ENCODE measurements around the gene DDHD1. TPM values are rescaled to one million over a fixed set of nuclear protein-coding genes. Genes with fewer than 3 reads are reported as not detected.
"Not testable (repeated sequence)": the region's sequence is repeated elsewhere in the genome, so short reads cannot be mapped to it uniquely, and the experiment has no call there.

Gene DDHD1
- polyA plus RNA-seq, 1 of the 3 experiments (the other 2 are of a cell fraction), result 1.9 TPM

DNA sequence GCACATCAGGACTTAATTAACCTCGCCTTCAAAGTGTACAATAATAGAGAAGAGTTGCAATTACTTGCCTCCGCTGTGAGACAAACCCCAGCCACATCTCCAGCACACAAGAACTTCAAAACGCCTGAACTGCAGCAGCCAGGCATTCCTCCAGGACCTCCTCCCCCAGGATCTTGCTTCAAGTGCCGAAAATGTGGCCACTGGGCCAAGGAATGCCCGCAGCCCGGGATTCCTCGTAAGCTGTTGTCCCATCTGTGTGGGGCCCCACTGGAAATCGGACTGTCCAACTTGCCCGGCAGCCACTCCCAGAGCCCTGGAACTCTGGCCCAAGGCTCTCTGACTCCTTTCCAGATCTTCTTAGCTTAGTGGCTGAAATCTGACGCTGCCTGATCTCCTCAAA lies 22.6 kb downstream of the DDHD1 start:
- CTCF ChIA-PET; H3F3A ChIP-seq (replicated peaks; ENCODE audit: insufficient read depth); H2AFZ ChIP-seq (ENCODE audit: low read depth); H3K9me3 ChIP-seq; H3K27ac ChIP-seq (ENCODE audit: low read depth in 2 of 2, low read length in 1 of 2); H3K27me3 ChIP-seq (ENCODE audit: insufficient read depth); H4K20me1 ChIP-seq (ENCODE audit: insufficient read depth); H3K4me3 ChIP-seq (ENCODE audit: low read depth in 2 of 2, low read length in 1 of 2); H3K36me3 ChIP-seq (replicated peaks in 1 of 2; ENCODE audit: control insufficient read depth in 1 of 2, insufficient read depth in 2 of 2, low read length in 1 of 2); H3K9me2 ChIP-seq; DNase-seq; H3K4me1 ChIP-seq (ENCODE audit: control insufficient read depth in 1 of 2, insufficient read depth in 2 of 2, low read depth in 1 of 2, low read length in 1 of 2); H3K79me2 ChIP-seq (ENCODE audit: insufficient read depth); H3K9ac ChIP-seq; H3K4me2 ChIP-seq; POLR2A ChIA-PET: not testable (repeated sequence)
- WGBS (ENCODE audit: low lambda C conversion rate), result 91% methylated on average over 8 of the region's 10 CpGs

DNA sequence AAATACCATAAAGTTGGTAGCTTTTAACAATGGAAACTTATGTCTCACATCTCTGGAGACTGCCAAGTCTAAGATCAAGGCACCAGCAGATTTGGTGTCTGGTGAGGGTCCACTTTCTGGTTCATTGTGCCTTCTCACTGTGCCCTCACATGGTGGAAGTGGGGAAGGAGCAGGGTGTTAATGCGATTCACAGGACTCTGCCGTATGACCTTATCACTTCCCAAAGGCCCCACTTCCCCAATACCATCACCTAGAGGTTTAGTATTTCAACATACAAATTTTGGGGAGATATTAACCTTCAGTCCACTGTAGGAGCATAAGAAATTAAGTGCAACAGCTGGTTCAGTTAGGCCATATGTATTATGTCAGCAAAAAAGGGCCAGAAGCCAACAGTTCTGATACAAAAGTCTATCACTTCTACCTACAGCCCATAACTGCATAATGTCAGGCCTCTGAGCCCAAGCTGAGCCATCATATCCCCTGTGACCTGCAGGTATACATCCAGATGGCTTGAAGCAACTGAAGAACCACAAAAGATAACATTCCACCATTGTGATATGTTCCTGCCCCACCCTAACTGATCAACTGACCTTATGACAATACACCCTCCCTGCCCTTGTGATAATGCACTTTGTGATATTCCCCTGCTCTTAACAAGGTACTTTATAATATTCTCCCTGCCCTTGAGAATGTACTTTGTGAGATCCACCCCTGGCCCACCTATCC lies 24.7 kb downstream of the DDHD1 start:
- POLR2A ChIA-PET, result no interaction called here
- WGBS (ENCODE audit: low lambda C conversion rate), result 92% methylated on average over 2 of the region's 2 CpGs
- no peak overlapping the region for H3K27ac ChIP-seq (ENCODE audit: low read depth in 2 of 2, low read length in 1 of 2)

More for the DNA sequence above, 24.7 kb downstream of the DDHD1 start:
- peaks cover 2% of the 10 kb centered on the region for H3F3A ChIP-seq (replicated peaks; ENCODE audit: insufficient read depth)
- H3K36me3 ChIP-seq (replicated peaks in 1 of 2; ENCODE audit: control insufficient read depth in 1 of 2, insufficient read depth in 2 of 2, low read length in 1 of 2), result no peaks in the 10 kb centered on the region
- H3K4me1 ChIP-seq (ENCODE audit: control insufficient read depth in 1 of 2, insufficient read depth in 2 of 2, low read depth in 1 of 2, low read length in 1 of 2), result no peaks in the 10 kb centered on the region
- H3K9ac ChIP-seq, result no peak overlapping the region
- no peak overlapping the region for H3K4me3 ChIP-seq (ENCODE audit: low read depth in 2 of 2, low read length in 1 of 2)
- no peaks in the 10 kb centered on the region for H4K20me1 ChIP-seq (ENCODE audit: insufficient read depth)
- no peaks in the 10 kb centered on the region for H3K9me2 ChIP-seq
- no peak overlapping the region for H3K4me2 ChIP-seq
- CTCF ChIA-PET, result no interaction called here
- H3K27me3 ChIP-seq (ENCODE audit: insufficient read depth), result no peaks in the 10 kb centered on the region
- no peaks in the 10 kb centered on the region for H3K9me3 ChIP-seq
- no peak overlapping the region for H2AFZ ChIP-seq (ENCODE audit: low read depth)
- no peaks in the 10 kb centered on the region for H3K79me2 ChIP-seq (ENCODE audit: insufficient read depth)
- DNase-seq, result no peak
- TF ChIP-seq, protein P1, sequence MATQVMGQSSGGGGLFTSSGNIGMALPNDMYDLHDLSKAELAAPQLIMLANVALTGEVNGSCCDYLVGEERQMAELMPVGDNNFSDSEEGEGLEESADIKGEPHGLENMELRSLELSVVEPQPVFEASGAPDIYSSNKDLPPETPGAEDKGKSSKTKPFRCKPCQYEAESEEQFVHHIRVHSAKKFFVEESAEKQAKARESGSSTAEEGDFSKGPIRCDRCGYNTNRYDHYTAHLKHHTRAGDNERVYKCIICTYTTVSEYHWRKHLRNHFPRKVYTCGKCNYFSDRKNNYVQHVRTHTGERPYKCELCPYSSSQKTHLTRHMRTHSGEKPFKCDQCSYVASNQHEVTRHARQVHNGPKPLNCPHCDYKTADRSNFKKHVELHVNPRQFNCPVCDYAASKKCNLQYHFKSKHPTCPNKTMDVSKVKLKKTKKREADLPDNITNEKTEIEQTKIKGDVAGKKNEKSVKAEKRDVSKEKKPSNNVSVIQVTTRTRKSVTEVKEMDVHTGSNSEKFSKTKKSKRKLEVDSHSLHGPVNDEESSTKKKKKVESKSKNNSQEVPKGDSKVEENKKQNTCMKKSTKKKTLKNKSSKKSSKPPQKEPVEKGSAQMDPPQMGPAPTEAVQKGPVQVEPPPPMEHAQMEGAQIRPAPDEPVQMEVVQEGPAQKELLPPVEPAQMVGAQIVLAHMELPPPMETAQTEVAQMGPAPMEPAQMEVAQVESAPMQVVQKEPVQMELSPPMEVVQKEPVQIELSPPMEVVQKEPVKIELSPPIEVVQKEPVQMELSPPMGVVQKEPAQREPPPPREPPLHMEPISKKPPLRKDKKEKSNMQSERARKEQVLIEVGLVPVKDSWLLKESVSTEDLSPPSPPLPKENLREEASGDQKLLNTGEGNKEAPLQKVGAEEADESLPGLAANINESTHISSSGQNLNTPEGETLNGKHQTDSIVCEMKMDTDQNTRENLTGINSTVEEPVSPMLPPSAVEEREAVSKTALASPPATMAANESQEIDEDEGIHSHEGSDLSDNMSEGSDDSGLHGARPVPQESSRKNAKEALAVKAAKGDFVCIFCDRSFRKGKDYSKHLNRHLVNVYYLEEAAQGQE (IDR thresholded peaks at IDR 0.05; ENCODE audit: low read depth, low read length), result no peak
- no peak for TF ChIP-seq ELF1 (IDR thresholded peaks at IDR 0.05)
- TF ChIP-seq RXRA (IDR thresholded peaks at IDR 0.05; ENCODE audit: borderline replicate concordance, low read depth), result no peak
- no peak for TF ChIP-seq MEF2A (IDR thresholded peaks at IDR 0.05; ENCODE audit: borderline replicate concordance, low read depth)
- TF ChIP-seq, protein P2, sequence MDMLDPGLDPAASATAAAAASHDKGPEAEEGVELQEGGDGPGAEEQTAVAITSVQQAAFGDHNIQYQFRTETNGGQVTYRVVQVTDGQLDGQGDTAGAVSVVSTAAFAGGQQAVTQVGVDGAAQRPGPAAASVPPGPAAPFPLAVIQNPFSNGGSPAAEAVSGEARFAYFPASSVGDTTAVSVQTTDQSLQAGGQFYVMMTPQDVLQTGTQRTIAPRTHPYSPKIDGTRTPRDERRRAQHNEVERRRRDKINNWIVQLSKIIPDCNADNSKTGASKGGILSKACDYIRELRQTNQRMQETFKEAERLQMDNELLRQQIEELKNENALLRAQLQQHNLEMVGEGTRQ (IDR thresholded peaks at IDR 0.05; ENCODE audit: borderline replicate concordance, low read depth, low read length), result no peak

Measured in SK-N-SH (cell line).